A673 (cell line): Measurements from ENCODE around the gene SELP. TPM values are rescaled to one million over a fixed set of nuclear protein-coding genes. Genes with fewer than 3 reads are reported as not detected.

Experiments used
- BruUV-seq: library from RNA; stranded (reverse); fragments of 400-500 nt; replicated peaks from 2 replicates; lab custom pipeline; 2021; lab: Mats Ljungman, UMichigan
- CTCF ChIA-PET: fragments of 300-600 bp; sonication (Branson Sonifier 250); formaldehyde crosslinking; loops from one replicate; lab custom pipeline; 2022; ENCODE audit warnings: antibody characterized with exemption; lab: Charles Lee
- POLR2A ChIA-PET: fragments of 300-600 bp; sonication (Branson Sonifier 250); formaldehyde crosslinking; loops from one replicate; lab custom pipeline; 2022; ENCODE audit warnings: antibody characterized with exemption; ENCODE audit not compliant: low non-redundant PET; lab: Charles Lee
- DNase-seq: peaks from one replicate; pipeline ENCODE4 v3.0.0-alpha.2; 2015; ENCODE audit warnings: low spot score
- H3K27ac ChIP-seq: fragments of 200-600 bp; sonication (generic); 2 replicates; pipeline ENCODE4 v1.5.1; 2016; ENCODE audit warnings: mixed run types, low read depth, mild to moderate bottlenecking, mixed read lengths, antibody characterized with exemption, low read length; ENCODE audit not compliant: poor library complexity, severe bottlenecking
- H3K27me3 ChIP-seq: fragments of 200-600 bp; sonication (generic); replicated peaks from 2 replicates; pipeline ENCODE4 v1.6.1; 2017; ENCODE audit warnings: mixed run types, low read depth, mild to moderate bottlenecking, mixed read lengths, antibody characterized with exemption, low read length; ENCODE audit not compliant: insufficient read depth, poor library complexity
- H3K36me3 ChIP-seq: fragments of 200-600 bp; sonication (generic); 2 replicates; pipeline ENCODE4 v1.6.1; 2016; ENCODE audit warnings: mixed run types, mild to moderate bottlenecking, mixed read lengths, antibody characterized with exemption, low read length; ENCODE audit not compliant: insufficient read depth, poor library complexity, severe bottlenecking
- H3K4me1 ChIP-seq: fragments of 200-600 bp; sonication (generic); 2 replicates; pipeline ENCODE4 v1.6.1; 2017; ENCODE audit warnings: mixed run types, mild to moderate bottlenecking, mixed read lengths, antibody characterized with exemption, low read length; ENCODE audit not compliant: insufficient read depth, poor library complexity, severe bottlenecking
- H3K4me3 ChIP-seq: fragments of 200-600 bp; sonication (generic); 2 replicates; pipeline ENCODE4 v1.5.1; 2016; ENCODE audit warnings: low read depth, mixed run types, mild to moderate bottlenecking, mixed read lengths, low read length; ENCODE audit not compliant: poor library complexity, severe bottlenecking
- H3K9me3 ChIP-seq: fragments of 200-600 bp; sonication (generic); 2 replicates; pipeline ENCODE4 v1.6.1; 2016; ENCODE audit warnings: mixed run types, low read depth, mild to moderate bottlenecking, mixed read lengths, antibody characterized with exemption, low read length; ENCODE audit not compliant: poor library complexity, severe bottlenecking
- CTCF ChIP-seq: fragments of 300-800, 200-600 bp; sonication (generic); conservative IDR thresholded peaks from 2 replicates; pipeline ENCODE4 v1.5.1; 2017; ENCODE audit warnings: low read depth, mild to moderate bottlenecking, antibody characterized with exemption, low read length, moderate library complexity, mixed read lengths
- EZH2 ChIP-seq: fragments of 200-600 bp; sonication (generic); IDR thresholded peaks from 2 replicates; pipeline ENCODE4 v1.6.1; 2017; ENCODE audit warnings: borderline replicate concordance, low read depth, mild to moderate bottlenecking, mixed read lengths, antibody characterized with exemption, low read length; ENCODE audit not compliant: poor library complexity, severe bottlenecking
- intact Hi-C: fragments of 100-400 bp; cut with micrococcal nuclease; formaldehyde crosslinking; loops from one replicate; pipeline ENCODE4 v1.10.0; 2022; ENCODE audit not compliant: unreplicated experiment
- total RNA-seq: library from RNA; stranded (reverse); gene quantifications from 2 replicates; pipeline ENCODE4 v1.2.3, GENCODE V29; 2021

SELP gene
- total RNA-seq, 1 experiment from 2014 or later: not detected

DNA sequence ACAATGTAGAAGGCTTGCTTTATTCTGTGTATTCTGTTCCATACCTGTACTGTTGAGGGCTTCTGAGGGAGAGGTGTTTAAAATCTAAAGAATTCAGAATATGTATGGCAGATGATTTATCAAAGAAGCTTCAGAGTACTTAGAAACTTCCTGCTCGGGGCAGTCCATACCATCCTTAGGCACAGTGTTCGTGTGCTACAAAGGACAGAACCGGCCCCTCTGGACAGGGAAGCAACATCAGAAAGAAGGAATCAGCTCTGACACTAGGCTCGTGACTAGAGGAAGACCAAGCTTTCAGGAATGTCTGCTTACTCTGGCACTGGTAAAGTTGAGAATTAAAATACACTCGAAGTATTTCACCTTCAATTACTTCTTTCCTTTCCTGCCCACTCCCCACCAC, 14.1 kb downstream of the SELP start:
- CTCF ChIA-PET: no interaction called here
- no peak for TF ChIP-seq EZH2

GRCh38 chr1:169610858-169611257, 19.1 kb downstream of the SELP start:
- no peak overlapping the region for H3K27ac ChIP-seq
- TF ChIP-seq CTCF: no peak
- TF ChIP-seq EZH2: no peak
- no peak for DNase-seq
- no peaks in the 10 kb centered on the region for H3K9me3 ChIP-seq
- CTCF ChIA-PET: no interaction called here
- H3K27me3 ChIP-seq: peaks cover 42% of the 10 kb centered on the region
- no peak overlapping the region for H3K4me3 ChIP-seq
- no peaks in the 10 kb centered on the region for H3K4me1 ChIP-seq
- intact Hi-C loops: no loop called here
- POLR2A ChIA-PET: no interaction called here
- H3K36me3 ChIP-seq: no peaks in the 10 kb centered on the region
- BruUV-seq: no TSS peak

More for the DNA sequence above, 14.1 kb downstream of the SELP start:
- no peak overlapping the region for H3K4me3 ChIP-seq
- peaks cover 46% of the 10 kb centered on the region for H3K27me3 ChIP-seq
- no peaks in the 10 kb centered on the region for H3K36me3 ChIP-seq
- DNase-seq: no peak
- POLR2A ChIA-PET: no interaction called here
- intact Hi-C loops: no loop called here
- no peaks in the 10 kb centered on the region for H3K9me3 ChIP-seq
- no peak overlapping the region for H3K27ac ChIP-seq
- H3K4me1 ChIP-seq: no peaks in the 10 kb centered on the region
- no TSS peak for BruUV-seq

GRCh38 chr1:169610108-169610507, 19.8 kb downstream of the SELP start:
- no peak for TF ChIP-seq EZH2
- TF ChIP-seq CTCF: no peak
- CTCF ChIA-PET: no interaction called here
- DNase-seq: no peak
- H3K9me3 ChIP-seq: no peaks in the 10 kb centered on the region
- no peak overlapping the region for H3K27ac ChIP-seq
- no TSS peak for BruUV-seq
- peaks cover 40% of the 10 kb centered on the region for H3K27me3 ChIP-seq
- H3K4me1 ChIP-seq: no peaks in the 10 kb centered on the region
- no peaks in the 10 kb centered on the region for H3K36me3 ChIP-seq
- POLR2A ChIA-PET: no interaction called here
- intact Hi-C loops: no loop called here
- no peak overlapping the region for H3K4me3 ChIP-seq

DNA sequence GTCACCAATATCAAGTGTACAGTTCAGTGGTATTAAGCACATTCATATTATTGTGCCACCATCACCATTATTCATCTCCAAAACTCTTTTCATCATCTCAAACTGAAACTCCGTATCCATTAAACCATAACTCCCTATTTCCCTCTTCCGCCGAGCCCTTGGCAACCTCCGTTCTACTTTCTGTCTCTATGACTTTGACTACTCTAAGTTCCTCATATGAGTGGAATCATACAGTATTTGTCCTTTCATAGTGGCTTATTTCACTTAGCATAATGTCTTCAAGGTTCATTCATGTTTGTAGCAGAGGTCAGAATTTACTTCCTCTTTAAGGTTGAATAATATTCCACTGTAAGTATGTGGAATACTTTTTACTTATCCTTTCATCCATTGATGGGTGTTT, 21.7 kb downstream of the SELP start:
- no peak for DNase-seq
- POLR2A ChIA-PET: no interaction called here
- CTCF ChIA-PET: no interaction called here
- Histone ChIP-seq H3K27ac (no peak overlapping the region), H3K9me3 (no peaks in the 10 kb centered on the region), H3K36me3 (no peaks in the 10 kb centered on the region), H3K27me3 (peaks cover 29% of the 10 kb centered on the region), H3K4me3 (no peak overlapping the region), H3K4me1 (no peaks in the 10 kb centered on the region)
- no TSS peak for BruUV-seq
- TF ChIP-seq EZH2 (no peak), CTCF (no peak)
- intact Hi-C loops: no loop called here
